BJ (cell line): ENCODE data around the gene CSNK1G2. TPM values are rescaled to one million over a fixed set of nuclear protein-coding genes. Genes with fewer than 3 reads are reported as not detected.

ENCODE experiments used
- CTCF ChIA-PET: fragments of 350-600 bp; formaldehyde crosslinking; extraction: SDS; loops from one replicate; lab custom pipeline; 2021; ENCODE audit warnings: antibody characterized with exemption, inconsistent platforms; lab: Yijun Ruan, JAX
- POLR2A ChIA-PET: fragments of 300-600 bp; sonication (Branson Sonifier 250); formaldehyde crosslinking; extraction: SDS; loops from one replicate; lab custom pipeline; 2021; ENCODE audit warnings: antibody characterized with exemption; lab: Charles Lee
- DNase-seq: peaks from one replicate; pipeline ENCODE4 v3.0.0-alpha.2; 2011; ENCODE audit warnings: low read depth
- H3K27me3 ChIP-seq: 2 replicates; pipeline ENCODE4 v1.6.0; 2011; ENCODE audit warnings: low read length; ENCODE audit not compliant: control insufficient read depth, insufficient read depth
- H3K36me3 ChIP-seq: 2 replicates; pipeline ENCODE4 v1.5.1; 2011; ENCODE audit warnings: low read length; ENCODE audit not compliant: control insufficient read depth, insufficient read depth
- H3K4me3 ChIP-seq: 2 replicates; pipeline ENCODE4 v1.5.1; 2011; ENCODE audit warnings: low read depth, mild to moderate bottlenecking, control low read depth, low read length
- CTCF ChIP-seq: IDR thresholded peaks from 2 replicates; pipeline ENCODE4 v1.5.1; 2011; ENCODE audit warnings: low read depth, mild to moderate bottlenecking, control low read depth, inconsistent platforms, low read length, moderate library complexity; ENCODE audit not compliant: insufficient read depth
- polyA plus RNA-seq: library from polyadenylated mRNA; depleted of rRNA; stranded (reverse); fragments of >200 nt; gene quantifications from 2 replicates; pipeline ENCODE4 v1.2.3, GENCODE V29; 2011

Gene CSNK1G2
- polyA plus RNA-seq, 1 experiment: 48.1 TPM

- no peaks in the 10 kb centered on the region for H3K36me3 ChIP-seq
- CTCF ChIA-PET: interaction anchor here (1.2 to 1.6 kb wide), 2 partner anchors 8 to 13 kb away, joined by 3 to 6 read pairs; no protein-coding TSS in a partner anchor
- no peaks in the 10 kb centered on the region for H3K27me3 ChIP-seq
- POLR2A ChIA-PET: no interaction called here
- no peak for TF ChIP-seq CTCF
- no peak overlapping the region for H3K4me3 ChIP-seq
- DNase-seq: no peak
Observed at GRCh38 chr19:1936430-1936829, 4.5 kb upstream of the CSNK1G2 start.

GRCh38 chr19:1936916-1937610, 3.9 kb upstream of the CSNK1G2 start:
- Histone ChIP-seq H3K4me3 (no peak overlapping the region), H3K27me3 (no peaks in the 10 kb centered on the region), H3K36me3 (no peaks in the 10 kb centered on the region)
- no peak for DNase-seq
- ChIA-PET CTCF (interaction anchor here (1.2 to 1.6 kb wide), 3 partner anchors 7 to 13 kb away, joined by 3 to 7 read pairs (median 6); no protein-coding TSS in a partner anchor), POLR2A (no interaction called here)
- TF ChIP-seq CTCF: no peak

- TF ChIP-seq CTCF: no peak
- POLR2A ChIA-PET: no interaction called here
- H3K4me3 ChIP-seq: no peak overlapping the region
- no peaks in the 10 kb centered on the region for H3K27me3 ChIP-seq
- no peak for DNase-seq
- CTCF ChIA-PET: interaction anchor here (1.5 kb wide), 1 partner anchor 8 kb away, joined by 7 read pairs; no protein-coding TSS in a partner anchor
- no peaks in the 10 kb centered on the region for H3K36me3 ChIP-seq
Observed at GRCh38 chr19:1938071-1938470, 2.9 kb upstream of the CSNK1G2 start.

- Histone ChIP-seq H3K27me3 (no peaks in the 10 kb centered on the region), H3K36me3 (no peaks in the 10 kb centered on the region; the same call in none of the 2 replicates), H3K4me3 (peak overlapping the region; percentile 80)
- ChIA-PET CTCF (interaction anchor here (1.2 kb wide), 1 partner anchor 93 kb away, joined by 4 read pairs; the partner anchor contains the start of gene REXO1), POLR2A (no interaction called here)
- peak; percentile 8 for DNase-seq
- TF ChIP-seq CTCF: no peak
Observed at GRCh38 chr19:1942078-1942933, 1.3 kb downstream of the CSNK1G2 start.
